Measurements from ENCODE around the gene NEXN. TPM values are rescaled to one million over a fixed set of nuclear protein-coding genes. Genes with fewer than 3 reads are reported as not detected.

NEXN gene
- total and polyA plus RNA-seq, 10 donors, result 3.4 to 9.9 (median 6.1) TPM

GRCh38 chr1:77975386-77975785, 87.0 kb downstream of the NEXN start:
- Histone ChIP-seq H3K27ac (peak overlapping the region in 6 of 8 donors; percentile 96 to 99 (median 99)), H3K36me3 (peaks cover 0 to 57% (median 8%) of the 10 kb centered on the region in 6 donors), H3K4me3 (peak overlapping the region in 5 of 8 donors; percentile 4 to 79 (median 64)), H3K4me1 (peaks cover 49 to 86% (median 79%) of the 10 kb centered on the region in 6 donors), H3K27me3 (replicated peaks in 1 of 7) (no peaks in the 10 kb centered on the region), H3K9me3 (no peaks in the 10 kb centered on the region)
- 24 to 44% (median 36%) methylated on average over 4 of the region's 4 CpGs for WGBS, 5 donors
- intact Hi-C loops (cut with DNase I; ENCODE audit: low total_unique reads), result no loop called here
- no peak for TF ChIP-seq CTCF (IDR thresholded peaks at IDR 0.05 in 8 of 11, conservative IDR thresholded peaks at IDR 0.05 in 3 of 11)
- no peak for DNase-seq

DNA sequence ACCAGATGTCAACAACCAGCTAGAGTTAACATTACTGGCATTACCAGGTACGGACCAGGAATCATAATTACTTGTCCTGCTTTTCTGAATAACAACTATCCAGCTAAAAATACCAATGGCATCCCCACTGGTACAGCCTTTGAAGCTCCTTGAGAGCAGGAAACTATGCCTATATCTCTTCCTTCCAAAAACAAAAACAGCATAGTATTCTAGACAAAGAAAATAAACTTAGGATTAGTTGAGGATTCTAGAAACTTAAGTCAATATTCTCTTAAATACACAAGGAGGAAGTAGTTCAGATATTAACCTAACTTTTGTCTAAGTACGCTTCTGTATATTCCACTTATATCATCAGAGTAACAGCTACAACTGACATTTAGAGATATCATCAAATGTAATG, 87.5 kb downstream of the NEXN start:
- TF ChIP-seq CTCF (IDR thresholded peaks at IDR 0.05 in 8 of 11, conservative IDR thresholded peaks at IDR 0.05 in 3 of 11), result no peak
- no peak for TF ChIP-seq POLR2AphosphoS5 (IDR thresholded peaks at IDR 0.05)
- no peak for TF ChIP-seq POLR2A (IDR thresholded peaks at IDR 0.05)
- Histone ChIP-seq H3K27ac (peak overlapping the region in 6 of 8 donors; percentile 96 to 99 (median 99)), H3K36me3 (peaks cover 0 to 52% (median 7%) of the 10 kb centered on the region in 6 donors), H3K9me3 (no peaks in the 10 kb centered on the region), H3K4me1 (peaks cover 48 to 86% (median 79%) of the 10 kb centered on the region in 6 donors), H3K27me3 (replicated peaks in 1 of 7) (no peaks in the 10 kb centered on the region), H3K4me3 (peak overlapping the region; percentile 55 to 79 (median 66))
- DNase-seq, result no peak
- 17 to 31% (median 25%) methylated on average over 2 of the region's 2 CpGs for WGBS, 5 donors
- intact Hi-C loops (cut with DNase I; ENCODE audit: low total_unique reads), result no loop called here

DNA sequence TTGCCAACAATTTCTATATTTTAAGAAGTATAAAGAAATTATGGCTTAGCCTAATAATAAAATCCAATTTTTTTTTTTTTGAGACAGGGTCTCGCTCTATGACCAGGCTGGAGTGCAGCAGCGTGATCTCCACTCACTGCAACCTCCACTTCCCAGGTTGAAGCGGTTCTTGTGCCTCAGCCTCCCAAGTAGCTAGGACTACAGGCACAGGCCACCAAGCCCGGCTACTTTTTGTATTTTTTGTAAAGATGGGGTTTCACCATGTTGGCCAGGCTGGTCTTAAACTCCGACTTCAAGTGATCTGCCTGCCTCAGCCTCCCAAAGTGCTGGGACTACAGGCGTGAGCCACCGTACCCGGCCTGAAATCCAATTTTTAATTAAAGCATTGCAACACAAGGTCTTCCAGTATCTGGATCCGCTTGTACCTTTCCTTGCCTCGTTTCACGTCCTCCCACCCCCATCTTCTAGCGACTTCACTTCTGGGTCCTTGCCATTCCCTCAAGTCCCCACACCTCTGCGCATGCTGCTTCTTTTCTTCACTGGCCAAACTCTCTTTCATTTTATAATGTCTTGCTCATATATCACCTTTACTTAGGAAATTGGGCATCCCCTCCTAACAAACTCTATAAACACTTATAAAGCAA, 88.1 kb downstream of the NEXN start:
- no peak for TF ChIP-seq POLR2AphosphoS5 (IDR thresholded peaks at IDR 0.05)
- TF ChIP-seq POLR2A (IDR thresholded peaks at IDR 0.05), result no peak
- no peak for TF ChIP-seq CTCF (IDR thresholded peaks at IDR 0.05 in 8 of 11, conservative IDR thresholded peaks at IDR 0.05 in 3 of 11)
- H3K4me1 ChIP-seq, result peaks cover 49 to 86% (median 78%) of the 10 kb centered on the region in 6 donors
- no peaks in the 10 kb centered on the region for H3K27me3 ChIP-seq (replicated peaks in 1 of 7)
- peak overlapping the region; percentile 55 to 79 (median 66) for H3K4me3 ChIP-seq
- 58 to 76% (median 63%) methylated on average over 13 of the region's 13 CpGs for WGBS, 5 donors
- no peak for DNase-seq
- H3K36me3 ChIP-seq, result peaks cover 0 to 45% (median 3%) of the 10 kb centered on the region in 6 donors
- H3K9me3 ChIP-seq, result no peaks in the 10 kb centered on the region
- intact Hi-C loops (cut with DNase I; ENCODE audit: low total_unique reads), result no loop called here
- H3K27ac ChIP-seq, result peak overlapping the region in 7 of 8 donors; percentile 29 to 99 (median 99)

DNA sequence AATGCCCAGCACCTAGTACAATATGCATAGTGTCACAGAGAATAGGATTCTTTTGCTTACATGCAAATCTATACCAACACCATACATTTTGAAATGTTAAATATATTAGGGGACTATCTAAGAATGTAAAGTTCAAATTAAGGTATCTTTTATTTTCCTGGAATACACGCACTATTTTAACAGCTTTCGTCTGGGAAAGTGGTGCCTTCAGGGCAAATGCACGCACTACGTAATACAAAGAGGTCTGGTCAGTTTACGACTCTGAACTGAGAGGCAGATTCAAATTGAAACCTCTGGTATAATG, 89.5 kb downstream of the NEXN start:
- Histone ChIP-seq H3K27ac (peak overlapping the region; percentile 84 to 99 (median 99)), H3K9me3 (no peaks in the 10 kb centered on the region)

More for the DNA sequence above, 89.5 kb downstream of the NEXN start:
- no peak for DNase-seq
- Histone ChIP-seq H3K4me3 (peak overlapping the region; percentile 55 to 79 (median 66)), H3K36me3 (peaks cover 0 to 32% (median 0%) of the 10 kb centered on the region in 6 donors), H3K4me1 (peaks cover 41 to 78% (median 67%) of the 10 kb centered on the region in 6 donors), H3K27me3 (replicated peaks in 1 of 7) (no peaks in the 10 kb centered on the region)
- 0 to 1% (median 0%) methylated on average over 5 of the region's 5 CpGs for WGBS, 5 donors
- TF ChIP-seq POLR2A (IDR thresholded peaks at IDR 0.05) (no peak), CTCF (IDR thresholded peaks at IDR 0.05 in 8 of 11, conservative IDR thresholded peaks at IDR 0.05 in 3 of 11) (no peak)
- intact Hi-C loops (cut with DNase I; ENCODE audit: low total_unique reads), result no loop called here
